GM12878 (cell line): ENCODE data around the gene GTF2A1.

ENCODE experiments used
- EZH2 ChIP-seq: IDR thresholded peaks from 2 replicates; pipeline ENCODE4 v1.6.1; 2012; ENCODE audit warnings: low read depth, mild to moderate bottlenecking, control low read depth, inconsistent platforms, low read length, borderline replicate concordance; ENCODE audit not compliant: control insufficient read depth
- JUND ChIP-seq: IDR thresholded peaks from 2 replicates; pipeline ENCODE4 v1.6.1; 2012; ENCODE audit warnings: low read depth, mild to moderate bottlenecking, low read length, improper control_type of control experiment, moderate library complexity
- RCOR1 ChIP-seq: conservative IDR thresholded peaks from 2 replicates; pipeline ENCODE4 v1.6.1; 2012; ENCODE audit warnings: low read depth, low read length, improper control_type of control experiment
- SPI1 ChIP-seq: IDR thresholded peaks from 2 replicates; pipeline ENCODE4 v1.6.1; 2011; ENCODE audit warnings: low read depth, mild to moderate bottlenecking, low read length, moderate library complexity, borderline replicate concordance; ENCODE audit not compliant: insufficient read depth
- TF ChIP-seq, protein P1 (sequence below), 3 experiments: IDR thresholded peaks in 2 of 3; conservative IDR thresholded peaks in 1 of 3; 2 replicates each; pipeline ENCODE4 v1.5.1; 2011; ENCODE audit warnings: low read depth in 3 of 3, low read length in 3 of 3, mild to moderate bottlenecking in 3 of 3, control low read depth in 2 of 3, moderate library complexity in 2 of 3, inconsistent platforms in 1 of 3, mixed read lengths in 1 of 3; ENCODE audit not compliant: control insufficient read depth in 2 of 3, insufficient read depth in 1 of 3; ENCODE audit errors: extremely low read depth in 1 of 3
- TF ChIP-seq, protein P2 (sequence below): IDR thresholded peaks from 2 replicates; pipeline ENCODE4 v1.6.1; 2012; ENCODE audit warnings: low read depth, low read length, improper control_type of control experiment

GRCh38 chr14:81233615-81234014, 12.9 kb upstream of the GTF2A1 start:
- no peak for TF ChIP-seq JUND
- TF ChIP-seq, protein P1, sequence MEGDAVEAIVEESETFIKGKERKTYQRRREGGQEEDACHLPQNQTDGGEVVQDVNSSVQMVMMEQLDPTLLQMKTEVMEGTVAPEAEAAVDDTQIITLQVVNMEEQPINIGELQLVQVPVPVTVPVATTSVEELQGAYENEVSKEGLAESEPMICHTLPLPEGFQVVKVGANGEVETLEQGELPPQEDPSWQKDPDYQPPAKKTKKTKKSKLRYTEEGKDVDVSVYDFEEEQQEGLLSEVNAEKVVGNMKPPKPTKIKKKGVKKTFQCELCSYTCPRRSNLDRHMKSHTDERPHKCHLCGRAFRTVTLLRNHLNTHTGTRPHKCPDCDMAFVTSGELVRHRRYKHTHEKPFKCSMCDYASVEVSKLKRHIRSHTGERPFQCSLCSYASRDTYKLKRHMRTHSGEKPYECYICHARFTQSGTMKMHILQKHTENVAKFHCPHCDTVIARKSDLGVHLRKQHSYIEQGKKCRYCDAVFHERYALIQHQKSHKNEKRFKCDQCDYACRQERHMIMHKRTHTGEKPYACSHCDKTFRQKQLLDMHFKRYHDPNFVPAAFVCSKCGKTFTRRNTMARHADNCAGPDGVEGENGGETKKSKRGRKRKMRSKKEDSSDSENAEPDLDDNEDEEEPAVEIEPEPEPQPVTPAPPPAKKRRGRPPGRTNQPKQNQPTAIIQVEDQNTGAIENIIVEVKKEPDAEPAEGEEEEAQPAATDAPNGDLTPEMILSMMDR (IDR thresholded peaks at IDR 0.05 in 2 of 3, conservative IDR thresholded peaks at IDR 0.05 in 1 of 3; ENCODE audit: control insufficient read depth in 2 of 3, extremely low read depth in 1 of 3, insufficient read depth in 1 of 3, low read depth in 3 of 3, low read length in 3 of 3), result no peak
- TF ChIP-seq, protein P2, sequence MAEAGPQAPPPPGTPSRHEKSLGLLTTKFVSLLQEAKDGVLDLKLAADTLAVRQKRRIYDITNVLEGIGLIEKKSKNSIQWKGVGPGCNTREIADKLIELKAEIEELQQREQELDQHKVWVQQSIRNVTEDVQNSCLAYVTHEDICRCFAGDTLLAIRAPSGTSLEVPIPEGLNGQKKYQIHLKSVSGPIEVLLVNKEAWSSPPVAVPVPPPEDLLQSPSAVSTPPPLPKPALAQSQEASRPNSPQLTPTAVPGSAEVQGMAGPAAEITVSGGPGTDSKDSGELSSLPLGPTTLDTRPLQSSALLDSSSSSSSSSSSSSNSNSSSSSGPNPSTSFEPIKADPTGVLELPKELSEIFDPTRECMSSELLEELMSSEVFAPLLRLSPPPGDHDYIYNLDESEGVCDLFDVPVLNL, result no peak
- TF ChIP-seq RCOR1, result no peak
- no peak for TF ChIP-seq EZH2
- no peak for TF ChIP-seq SPI1
